AG09309 (cell line): Measurements from ENCODE around the gene PXMP4.

Source experiments
- DNase-seq: peaks from one replicate; pipeline ENCODE4 v3.0.0-alpha.2; 2010; ENCODE audit warnings: low read depth
- H3K4me3 ChIP-seq: 2 replicates; pipeline ENCODE4 v1.5.1; 2011; ENCODE audit warnings: mild to moderate bottlenecking, low read depth, low read length, moderate library complexity; ENCODE audit not compliant: control insufficient read depth
- CTCF ChIP-seq: IDR thresholded peaks from 2 replicates; pipeline ENCODE4 v1.5.1; 2011; ENCODE audit warnings: mild to moderate bottlenecking, low read depth, low read length, inconsistent platforms; ENCODE audit not compliant: insufficient read depth, control insufficient read depth; ENCODE audit errors: missing control alignments

The PXMP4 gene

GRCh38 chr20:33719989-33720709 is at the start of gene PXMP4:
Gene PXMP4, minus strand, starts transcription at chr20:33720310. Its CDS starts 103 bp downstream, at chr20:33720207.
- DNase-seq = peak; percentile 95

GRCh38 chr20:33769043-33769442 is 48.9 kb upstream of the PXMP4 start:
- no peak for TF ChIP-seq CTCF

More at GRCh38 chr20:33719989-33720709, at the start of gene PXMP4:
- TF ChIP-seq CTCF = no peak
- peak within 1 kb of the TSS; percentile 98 for H3K4me3 ChIP-seq

GRCh38 chr20:33767777-33768138 is 47.6 kb upstream of the PXMP4 start:
- no peak for TF ChIP-seq CTCF
- DNase-seq = no peak
- no peak overlapping the region for H3K4me3 ChIP-seq

More at GRCh38 chr20:33769043-33769442, 48.9 kb upstream of the PXMP4 start:
- DNase-seq = no peak
- no peak overlapping the region for H3K4me3 ChIP-seq

GRCh38 chr20:33766686-33767085 is 46.6 kb upstream of the PXMP4 start:
- no peak for TF ChIP-seq CTCF
- DNase-seq = no peak
- H3K4me3 ChIP-seq = no peak overlapping the region

GRCh38 chr20:33765592-33765991 is 45.5 kb upstream of the PXMP4 start:
- H3K4me3 ChIP-seq = no peak overlapping the region
- TF ChIP-seq CTCF = no peak
- DNase-seq = no peak

- H3K4me3 ChIP-seq = no peak overlapping the region
- no peak for DNase-seq
- TF ChIP-seq CTCF = no peak
Measured at GRCh38 chr20:33765099-33765498, 45.0 kb upstream of the PXMP4 start.
